ENCODE results near the gene PLCH2. TPM values are rescaled to one million over a fixed set of nuclear protein-coding genes. Genes with fewer than 3 reads are reported as not detected.

PLCH2 gene
- total and polyA plus RNA-seq, 2 donors (not counting 1 experiment from before 2014, with no cell fraction given): 20.0 to 34.9 TPM

- Histone ChIP-seq H3K9me3 (ENCODE audit: control extremely low read depth in 1 of 3, control insufficient read depth in 2 of 3, insufficient read depth in 1 of 3, low read length in 2 of 3) (no peaks in the 10 kb centered on the region), H3K4me3 (ENCODE audit: control extremely low read depth in 1 of 5, extremely low read depth in 1 of 5, insufficient read depth in 1 of 5, low read depth in 2 of 5, low read length in 4 of 5) (no peak overlapping the region), H3K79me2 (ENCODE audit: control insufficient read depth, insufficient read depth, low read length) (no peaks in the 10 kb centered on the region), H3K4me1 (ENCODE audit: control insufficient read depth in 2 of 2, insufficient read depth in 2 of 2, low read length in 2 of 2) (no peaks in the 10 kb centered on the region), H3K27me3 (replicated peaks in 1 of 4; ENCODE audit: control extremely low read depth in 1 of 4, control insufficient read depth in 3 of 4, insufficient read depth in 4 of 4, low read length in 3 of 4) (no peaks in the 10 kb centered on the region), H3K4me2 (replicated peaks; ENCODE audit: low read depth, low read length, poor library complexity, severe bottlenecking) (no peak overlapping the region), H2AFZ (ENCODE audit: insufficient read depth, low read depth, low read length, poor library complexity, severe bottlenecking) (no peak overlapping the region), H3K36me3 (replicated peaks in 1 of 2; ENCODE audit: control extremely low read depth in 1 of 2, control insufficient read depth in 1 of 2, extremely low read depth in 1 of 2, insufficient read depth in 2 of 2, low read length in 1 of 2) (no peaks in the 10 kb centered on the region), H4K20me1 (ENCODE audit: control insufficient read depth, insufficient read depth, low read length, poor library complexity, severe bottlenecking) (no peaks in the 10 kb centered on the region), H3K27ac (ENCODE audit: low read length in 2 of 2) (no peak overlapping the region), H3K9ac (ENCODE audit: low read length) (no peak overlapping the region)
- 78% methylated on average over 18 of the region's 21 CpGs for WGBS (ENCODE audit: insufficient coverage)
- intact Hi-C loops (cut with micrococcal nuclease): no loop called here
- Mint-ChIP-seq H3K27ac (no peak overlapping the region), H3K4me1 (no peaks in the 10 kb centered on the region), H3K9me3 (ENCODE audit: insufficient read depth) (no peaks in the 10 kb centered on the region), H3K4me3 (no peak overlapping the region), H3K27me3 (peaks cover 4% of the 10 kb centered on the region)
- TF ChIP-seq, protein P1, sequence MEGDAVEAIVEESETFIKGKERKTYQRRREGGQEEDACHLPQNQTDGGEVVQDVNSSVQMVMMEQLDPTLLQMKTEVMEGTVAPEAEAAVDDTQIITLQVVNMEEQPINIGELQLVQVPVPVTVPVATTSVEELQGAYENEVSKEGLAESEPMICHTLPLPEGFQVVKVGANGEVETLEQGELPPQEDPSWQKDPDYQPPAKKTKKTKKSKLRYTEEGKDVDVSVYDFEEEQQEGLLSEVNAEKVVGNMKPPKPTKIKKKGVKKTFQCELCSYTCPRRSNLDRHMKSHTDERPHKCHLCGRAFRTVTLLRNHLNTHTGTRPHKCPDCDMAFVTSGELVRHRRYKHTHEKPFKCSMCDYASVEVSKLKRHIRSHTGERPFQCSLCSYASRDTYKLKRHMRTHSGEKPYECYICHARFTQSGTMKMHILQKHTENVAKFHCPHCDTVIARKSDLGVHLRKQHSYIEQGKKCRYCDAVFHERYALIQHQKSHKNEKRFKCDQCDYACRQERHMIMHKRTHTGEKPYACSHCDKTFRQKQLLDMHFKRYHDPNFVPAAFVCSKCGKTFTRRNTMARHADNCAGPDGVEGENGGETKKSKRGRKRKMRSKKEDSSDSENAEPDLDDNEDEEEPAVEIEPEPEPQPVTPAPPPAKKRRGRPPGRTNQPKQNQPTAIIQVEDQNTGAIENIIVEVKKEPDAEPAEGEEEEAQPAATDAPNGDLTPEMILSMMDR (IDR thresholded peaks at IDR 0.05): no peak
- TF ChIP-seq EZH2 (IDR thresholded peaks at IDR 0.05; ENCODE audit: borderline replicate concordance, insufficient read depth, low read depth, low read length, poor library complexity, severe bottlenecking): no peak
- ChIA-PET CTCF (no interaction called here), POLR2A (no interaction called here)
- ATAC-seq (ENCODE audit: low read depth) (no peak), DNase-seq (no peak)
Observed at GRCh38 chr1:2452201-2452931, 23.7 kb upstream of the PLCH2 start.

DNA sequence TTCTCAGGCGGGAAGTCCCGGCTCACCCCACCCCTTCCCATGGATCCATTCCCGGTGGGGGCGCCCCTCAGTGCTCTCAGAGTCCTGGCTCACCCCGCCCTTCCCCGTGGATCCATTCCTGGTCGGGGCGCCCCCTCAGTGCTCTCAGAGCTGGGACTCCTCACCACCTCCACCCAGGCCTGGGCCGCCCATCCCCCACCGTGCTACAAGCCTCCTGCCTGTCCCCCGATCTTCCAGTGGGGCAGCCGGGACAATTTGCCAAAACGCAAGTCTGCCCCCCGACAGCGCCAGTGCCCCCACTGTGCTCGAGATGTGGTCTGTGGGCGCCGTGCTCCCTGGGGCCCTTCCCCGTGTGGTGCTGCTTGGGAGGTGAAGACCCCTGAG is 23.2 kb upstream of the PLCH2 start:
- intact Hi-C loops (cut with micrococcal nuclease): no loop called here
- H3K36me3 ChIP-seq (replicated peaks in 1 of 2; ENCODE audit: control extremely low read depth in 1 of 2, control insufficient read depth in 1 of 2, extremely low read depth in 1 of 2, insufficient read depth in 2 of 2, low read length in 1 of 2): no peaks in the 10 kb centered on the region
- Mint-ChIP-seq H3K4me3 (no peak overlapping the region), H3K9me3 (ENCODE audit: insufficient read depth) (no peaks in the 10 kb centered on the region), H3K4me1 (no peaks in the 10 kb centered on the region), H3K27me3 (peaks cover 4% of the 10 kb centered on the region), H3K27ac (no peak overlapping the region)
- POLR2A ChIA-PET: no interaction called here
- CTCF ChIA-PET: no interaction called here
- 94% methylated on average over 16 of the region's 19 CpGs for WGBS (ENCODE audit: insufficient coverage)
- no peaks in the 10 kb centered on the region for H4K20me1 ChIP-seq (ENCODE audit: control insufficient read depth, insufficient read depth, low read length, poor library complexity, severe bottlenecking)
- H2AFZ ChIP-seq (ENCODE audit: insufficient read depth, low read depth, low read length, poor library complexity, severe bottlenecking): no peak overlapping the region
- no peak overlapping the region for H3K4me3 ChIP-seq (ENCODE audit: control extremely low read depth in 1 of 5, extremely low read depth in 1 of 5, insufficient read depth in 1 of 5, low read depth in 2 of 5, low read length in 4 of 5)
- H3K4me1 ChIP-seq (ENCODE audit: control insufficient read depth in 2 of 2, insufficient read depth in 2 of 2, low read length in 2 of 2): no peaks in the 10 kb centered on the region
- ATAC-seq (ENCODE audit: low read depth) (no peak), DNase-seq (no peak)
- H3K4me2 ChIP-seq (replicated peaks; ENCODE audit: low read depth, low read length, poor library complexity, severe bottlenecking): no peak overlapping the region
- no peak overlapping the region for H3K9ac ChIP-seq (ENCODE audit: low read length)
- TF ChIP-seq, protein P1 (IDR thresholded peaks at IDR 0.05): no peak
- no peak for TF ChIP-seq EZH2 (IDR thresholded peaks at IDR 0.05; ENCODE audit: borderline replicate concordance, insufficient read depth, low read depth, low read length, poor library complexity, severe bottlenecking)
- H3K27me3 ChIP-seq (replicated peaks in 1 of 4; ENCODE audit: control extremely low read depth in 1 of 4, control insufficient read depth in 3 of 4, insufficient read depth in 4 of 4, low read length in 3 of 4): no peaks in the 10 kb centered on the region
- no peaks in the 10 kb centered on the region for H3K79me2 ChIP-seq (ENCODE audit: control insufficient read depth, insufficient read depth, low read length)
- H3K9me3 ChIP-seq (ENCODE audit: control extremely low read depth in 1 of 3, control insufficient read depth in 2 of 3, insufficient read depth in 1 of 3, low read length in 2 of 3): no peaks in the 10 kb centered on the region
- H3K27ac ChIP-seq (ENCODE audit: low read length in 2 of 2): no peak overlapping the region

All from B cell (primary cell).